DND-41 (cell line): ENCODE measurements around the gene OLFML2A.

Source experiments
- EZH2 ChIP-seq: IDR thresholded peaks from 3 replicates; pipeline ENCODE4 v1.6.1; 2012; ENCODE audit warnings: borderline replicate concordance, low read depth, mild to moderate bottlenecking, moderate library complexity, low read length, inconsistent platforms; ENCODE audit not compliant: severe bottlenecking
- TF ChIP-seq, protein P1 (sequence below): IDR thresholded peaks from 2 replicates; pipeline ENCODE4 v1.5.1; 2012; ENCODE audit warnings: borderline replicate concordance, low read length, moderate library complexity, mild to moderate bottlenecking; ENCODE audit not compliant: poor library complexity, severe bottlenecking; ENCODE audit errors: extremely low read depth

- TF ChIP-seq, protein P1, sequence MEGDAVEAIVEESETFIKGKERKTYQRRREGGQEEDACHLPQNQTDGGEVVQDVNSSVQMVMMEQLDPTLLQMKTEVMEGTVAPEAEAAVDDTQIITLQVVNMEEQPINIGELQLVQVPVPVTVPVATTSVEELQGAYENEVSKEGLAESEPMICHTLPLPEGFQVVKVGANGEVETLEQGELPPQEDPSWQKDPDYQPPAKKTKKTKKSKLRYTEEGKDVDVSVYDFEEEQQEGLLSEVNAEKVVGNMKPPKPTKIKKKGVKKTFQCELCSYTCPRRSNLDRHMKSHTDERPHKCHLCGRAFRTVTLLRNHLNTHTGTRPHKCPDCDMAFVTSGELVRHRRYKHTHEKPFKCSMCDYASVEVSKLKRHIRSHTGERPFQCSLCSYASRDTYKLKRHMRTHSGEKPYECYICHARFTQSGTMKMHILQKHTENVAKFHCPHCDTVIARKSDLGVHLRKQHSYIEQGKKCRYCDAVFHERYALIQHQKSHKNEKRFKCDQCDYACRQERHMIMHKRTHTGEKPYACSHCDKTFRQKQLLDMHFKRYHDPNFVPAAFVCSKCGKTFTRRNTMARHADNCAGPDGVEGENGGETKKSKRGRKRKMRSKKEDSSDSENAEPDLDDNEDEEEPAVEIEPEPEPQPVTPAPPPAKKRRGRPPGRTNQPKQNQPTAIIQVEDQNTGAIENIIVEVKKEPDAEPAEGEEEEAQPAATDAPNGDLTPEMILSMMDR, result no peak
- TF ChIP-seq EZH2, result no peak
Observed at GRCh38 chr9:124759327-124759726, 17.6 kb upstream of the OLFML2A start.
